ENCODE data around the gene GNG4.

DNA sequence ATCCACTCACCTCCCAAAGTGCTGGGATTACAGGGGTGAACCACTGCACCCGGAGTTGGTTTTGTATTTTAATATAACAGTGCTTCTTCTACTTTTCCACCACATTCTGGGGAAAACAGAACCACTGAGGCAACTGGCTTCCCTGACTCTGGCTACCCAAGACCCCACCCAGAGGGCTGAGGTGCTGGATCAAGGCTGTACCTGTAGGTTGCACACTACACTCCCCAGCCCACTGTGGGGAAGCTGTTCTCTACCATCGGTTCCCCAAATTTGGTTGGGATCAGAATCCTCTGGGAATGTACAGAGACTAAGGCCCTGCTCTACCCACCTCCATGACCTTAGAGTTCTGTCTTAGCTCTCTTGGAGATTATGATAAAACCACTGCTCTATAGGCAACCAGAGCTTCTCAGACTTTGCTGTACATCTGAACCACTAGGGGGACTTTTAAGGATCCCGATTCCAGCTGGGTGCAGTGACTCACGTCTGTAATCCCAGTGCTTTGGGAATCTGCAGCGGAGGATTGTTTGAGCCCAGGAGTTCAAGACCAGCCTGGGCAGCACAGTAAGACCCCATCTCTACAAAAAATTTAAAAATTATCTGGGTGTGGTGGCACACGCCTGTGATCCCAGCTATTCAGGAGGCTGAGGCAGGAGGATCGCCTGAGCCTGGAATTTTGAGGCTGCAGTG lies 51.6 kb downstream of the GNG4 start:
- TF ChIP-seq, protein P1, sequence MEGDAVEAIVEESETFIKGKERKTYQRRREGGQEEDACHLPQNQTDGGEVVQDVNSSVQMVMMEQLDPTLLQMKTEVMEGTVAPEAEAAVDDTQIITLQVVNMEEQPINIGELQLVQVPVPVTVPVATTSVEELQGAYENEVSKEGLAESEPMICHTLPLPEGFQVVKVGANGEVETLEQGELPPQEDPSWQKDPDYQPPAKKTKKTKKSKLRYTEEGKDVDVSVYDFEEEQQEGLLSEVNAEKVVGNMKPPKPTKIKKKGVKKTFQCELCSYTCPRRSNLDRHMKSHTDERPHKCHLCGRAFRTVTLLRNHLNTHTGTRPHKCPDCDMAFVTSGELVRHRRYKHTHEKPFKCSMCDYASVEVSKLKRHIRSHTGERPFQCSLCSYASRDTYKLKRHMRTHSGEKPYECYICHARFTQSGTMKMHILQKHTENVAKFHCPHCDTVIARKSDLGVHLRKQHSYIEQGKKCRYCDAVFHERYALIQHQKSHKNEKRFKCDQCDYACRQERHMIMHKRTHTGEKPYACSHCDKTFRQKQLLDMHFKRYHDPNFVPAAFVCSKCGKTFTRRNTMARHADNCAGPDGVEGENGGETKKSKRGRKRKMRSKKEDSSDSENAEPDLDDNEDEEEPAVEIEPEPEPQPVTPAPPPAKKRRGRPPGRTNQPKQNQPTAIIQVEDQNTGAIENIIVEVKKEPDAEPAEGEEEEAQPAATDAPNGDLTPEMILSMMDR (IDR thresholded peaks at IDR 0.05), result peak in 1 of 3 donors; percentile 29
- TF ChIP-seq POLR2A (IDR thresholded peaks at IDR 0.05), result no peak
- no peak for TF ChIP-seq POLR2AphosphoS5 (IDR thresholded peaks at IDR 0.05)

Measured in breast epithelium (tissue), 3 donors.